HCT116 (cell line): Measurements from ENCODE around the gene CDK13. TPM values are rescaled to one million over a fixed set of nuclear protein-coding genes. Genes with fewer than 3 reads are reported as not detected.

Experiments used
- ATAC-seq: fragments of 200-7000 bp; cut with Tn5 transposase; 2 replicates; pipeline ENCODE4 v1.9.1; 2020; ENCODE audit warnings: mild to moderate bottlenecking, moderate library complexity
- BruUV-seq: library from RNA; stranded (reverse); fragments of 400-500 nt; replicated peaks from 2 replicates; lab custom pipeline; 2021; lab: Mats Ljungman, UMichigan
- CTCF ChIA-PET: fragments of 300-600 bp; sonication (Branson Sonifier 250); formaldehyde crosslinking; loops from one replicate; lab custom pipeline; 2021; ENCODE audit warnings: antibody characterized with exemption; lab: Charles Lee
- POLR2A ChIA-PET: fragments of 300-600, 350-600 bp; sonication (Branson Sonifier 250); formaldehyde crosslinking; loops from one replicate; lab custom pipeline; 2021; ENCODE audit warnings: antibody characterized with exemption; lab: Charles Lee
- RAD21 ChIA-PET, 2 experiments: fragments of 300-600 bp; sonication (Branson Sonifier 250); formaldehyde crosslinking; loops; one replicate each; lab custom pipeline; 2023; ENCODE audit warnings: low total read pairs in 2 of 2; ENCODE audit not compliant: uncharacterized antibody in 2 of 2, unreplicated experiment in 2 of 2, low non-redundant PET in 1 of 2; lab: Charles Lee
- DNase-seq: peaks from one replicate; pipeline ENCODE4 v3.0.0-alpha.2; 2010; ENCODE audit warnings: low read depth, low spot score
- H2AFZ ChIP-seq: fragments of 200-600 bp; shearing (Covaris generic), sonication (generic); 2 replicates; pipeline ENCODE4 v1.6.1; 2017; ENCODE audit warnings: low read depth, mixed run types, mixed read lengths, antibody characterized with exemption, low read length; ENCODE audit not compliant: poor library complexity, severe bottlenecking
- H3K27ac ChIP-seq: 2 replicates; pipeline ENCODE4 v1.5.1; 2012; ENCODE audit warnings: low read depth, low read length
- H3K27me3 ChIP-seq: fragments of 200-600 bp; sonication (generic); 2 replicates; pipeline ENCODE4 v1.6.1; 2016; ENCODE audit warnings: mixed run types, low read length, mixed read lengths; ENCODE audit not compliant: insufficient read depth
- H3K36me3 ChIP-seq, 2 experiments: fragments of 200-500 bp in 1 of 2; fragments of 200-600 bp in 1 of 2; sonication (Bioruptor generic) in 1 of 2; sonication (generic) in 1 of 2; 2 replicates each; pipeline versions ENCODE4 v1.5.1 to v1.6.1; 2014 to 2016; ENCODE audit warnings: low read length in 2 of 2, inconsistent platforms in 1 of 2, mixed read lengths in 1 of 2, mixed run types in 1 of 2; ENCODE audit not compliant: insufficient read depth in 2 of 2, control insufficient read depth in 1 of 2
- H3K4me1 ChIP-seq, 2 experiments: fragments of 200-600 bp in 1 of 2; sonication (generic) in 1 of 2; 2 replicates each; pipeline versions ENCODE4 v1.5.1 to v1.6.1; 2012 to 2017; ENCODE audit warnings: low read length in 2 of 2, inconsistent platforms in 1 of 2, mild to moderate bottlenecking in 1 of 2, mixed read lengths in 1 of 2, mixed run types in 1 of 2, moderate library complexity in 1 of 2; ENCODE audit not compliant: insufficient read depth in 2 of 2, control insufficient read depth in 1 of 2
- H3K4me2 ChIP-seq: fragments of 200-600 bp; sonication (generic); 2 replicates; pipeline ENCODE4 v1.6.1; 2017; ENCODE audit warnings: mixed run types, low read length, mixed read lengths
- H3K4me3 ChIP-seq, 2 experiments: fragments of 200-600 bp in 1 of 2; sonication (generic) in 1 of 2; replicated peaks in 1 of 2; 2 replicates each; pipeline ENCODE4 v1.5.1; 2011 to 2016; ENCODE audit warnings: low read length in 2 of 2, control low read depth in 1 of 2, low read depth in 1 of 2, mild to moderate bottlenecking in 1 of 2, mixed read lengths in 1 of 2, mixed run types in 1 of 2
- H3K79me2 ChIP-seq: fragments of 200-600 bp; sonication (generic); 2 replicates; pipeline ENCODE4 v1.6.1; 2017; ENCODE audit warnings: mild to moderate bottlenecking, mixed run types, low read length, moderate library complexity, mixed read lengths; ENCODE audit not compliant: insufficient read depth
- H3K9ac ChIP-seq: fragments of 200-600 bp; sonication (generic); 2 replicates; pipeline ENCODE4 v1.6.1; 2016; ENCODE audit warnings: low read length, mixed read lengths
- H3K9me2 ChIP-seq: fragments of 200-600 bp; sonication (generic), shearing (Covaris generic); 2 replicates; pipeline ENCODE4 v1.6.1; 2017; ENCODE audit warnings: mixed run types, mild to moderate bottlenecking, moderate library complexity; ENCODE audit not compliant: insufficient read depth
- H3K9me3 ChIP-seq, 2 experiments: fragments of 200-500 bp in 1 of 2; fragments of 200-600 bp in 1 of 2; sonication (Bioruptor generic) in 1 of 2; sonication (generic) in 1 of 2; 2 replicates each; pipeline ENCODE4 v1.6.1; 2014 to 2017; ENCODE audit warnings: low read length in 2 of 2, mixed read lengths in 2 of 2, inconsistent platforms in 1 of 2, low read depth in 1 of 2, mild to moderate bottlenecking in 1 of 2, mixed run types in 1 of 2, moderate library complexity in 1 of 2; ENCODE audit not compliant: control insufficient read depth in 1 of 2, insufficient read depth in 1 of 2
- H4K20me1 ChIP-seq: fragments of 200-600 bp; sonication (generic), shearing (Covaris generic); 2 replicates; pipeline ENCODE4 v1.6.1; 2017; ENCODE audit warnings: mixed run types, mild to moderate bottlenecking, moderate library complexity; ENCODE audit not compliant: insufficient read depth
- EZH2phosphoT487 ChIP-seq: fragments of 200-600 bp; IDR thresholded peaks from 2 replicates; pipeline ENCODE4 v1.6.1; 2018; ENCODE audit warnings: antibody characterized with exemption, borderline replicate concordance
- POLR2AphosphoS5 ChIP-seq: IDR thresholded peaks from 2 replicates; pipeline ENCODE4 v1.6.1; 2011; ENCODE audit warnings: mild to moderate bottlenecking, low read depth, low read length, moderate library complexity
- SRF ChIP-seq: IDR thresholded peaks from 2 replicates; pipeline ENCODE4 v1.6.1; 2012; ENCODE audit warnings: low read depth
- YY1 ChIP-seq: IDR thresholded peaks from 2 replicates; pipeline ENCODE4 v1.6.1; 2011; ENCODE audit warnings: low read length, low read depth, moderate library complexity, mild to moderate bottlenecking; ENCODE audit not compliant: insufficient replicate concordance; ENCODE audit errors: extremely low read depth
- ZFX ChIP-seq: fragments of 450-650 bp; IDR thresholded peaks from 2 replicates; pipeline ENCODE4 v1.6.1; 2017
- intact Hi-C: fragments of 100-400 bp; cut with micrococcal nuclease; formaldehyde crosslinking; loops from 2 replicates; pipeline ENCODE4 v1.10.0; 2022
- total RNA-seq: library from RNA; stranded (reverse); gene quantifications from one replicate; pipeline ENCODE4 v1.2.1, GENCODE V29; 2021; ENCODE audit not compliant: unreplicated experiment
- TF ChIP-seq, protein P1 (sequence below): IDR thresholded peaks from 2 replicates; pipeline ENCODE4 v1.6.1; 2012; ENCODE audit warnings: low read depth

The CDK13 gene
- total RNA-seq, 1 experiment from 2014 or later: 28.8 TPM

DNA sequence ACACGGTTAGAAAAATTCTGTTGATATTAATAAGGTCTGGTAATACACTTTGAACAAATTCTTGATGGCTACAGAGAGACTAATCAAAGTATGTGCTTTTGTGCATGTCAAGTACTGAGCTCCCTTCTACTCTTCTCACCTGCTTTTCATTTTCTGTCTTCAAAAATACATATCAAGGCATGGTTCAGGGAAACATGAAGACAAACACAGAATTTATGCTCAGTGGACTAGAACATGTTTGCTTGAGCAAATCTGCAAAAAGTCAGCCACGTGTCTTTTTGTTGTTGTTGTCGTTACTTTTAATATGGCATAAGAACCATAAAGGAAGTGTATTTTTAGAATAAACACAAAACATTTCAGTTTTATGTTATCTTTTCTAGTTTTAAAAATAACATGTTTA is 21.9 kb downstream of the CDK13 start (continued):
- TF ChIP-seq, protein P1, sequence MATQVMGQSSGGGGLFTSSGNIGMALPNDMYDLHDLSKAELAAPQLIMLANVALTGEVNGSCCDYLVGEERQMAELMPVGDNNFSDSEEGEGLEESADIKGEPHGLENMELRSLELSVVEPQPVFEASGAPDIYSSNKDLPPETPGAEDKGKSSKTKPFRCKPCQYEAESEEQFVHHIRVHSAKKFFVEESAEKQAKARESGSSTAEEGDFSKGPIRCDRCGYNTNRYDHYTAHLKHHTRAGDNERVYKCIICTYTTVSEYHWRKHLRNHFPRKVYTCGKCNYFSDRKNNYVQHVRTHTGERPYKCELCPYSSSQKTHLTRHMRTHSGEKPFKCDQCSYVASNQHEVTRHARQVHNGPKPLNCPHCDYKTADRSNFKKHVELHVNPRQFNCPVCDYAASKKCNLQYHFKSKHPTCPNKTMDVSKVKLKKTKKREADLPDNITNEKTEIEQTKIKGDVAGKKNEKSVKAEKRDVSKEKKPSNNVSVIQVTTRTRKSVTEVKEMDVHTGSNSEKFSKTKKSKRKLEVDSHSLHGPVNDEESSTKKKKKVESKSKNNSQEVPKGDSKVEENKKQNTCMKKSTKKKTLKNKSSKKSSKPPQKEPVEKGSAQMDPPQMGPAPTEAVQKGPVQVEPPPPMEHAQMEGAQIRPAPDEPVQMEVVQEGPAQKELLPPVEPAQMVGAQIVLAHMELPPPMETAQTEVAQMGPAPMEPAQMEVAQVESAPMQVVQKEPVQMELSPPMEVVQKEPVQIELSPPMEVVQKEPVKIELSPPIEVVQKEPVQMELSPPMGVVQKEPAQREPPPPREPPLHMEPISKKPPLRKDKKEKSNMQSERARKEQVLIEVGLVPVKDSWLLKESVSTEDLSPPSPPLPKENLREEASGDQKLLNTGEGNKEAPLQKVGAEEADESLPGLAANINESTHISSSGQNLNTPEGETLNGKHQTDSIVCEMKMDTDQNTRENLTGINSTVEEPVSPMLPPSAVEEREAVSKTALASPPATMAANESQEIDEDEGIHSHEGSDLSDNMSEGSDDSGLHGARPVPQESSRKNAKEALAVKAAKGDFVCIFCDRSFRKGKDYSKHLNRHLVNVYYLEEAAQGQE: no peak
- TF ChIP-seq SRF (no peak), ZFX (no peak)

DNA sequence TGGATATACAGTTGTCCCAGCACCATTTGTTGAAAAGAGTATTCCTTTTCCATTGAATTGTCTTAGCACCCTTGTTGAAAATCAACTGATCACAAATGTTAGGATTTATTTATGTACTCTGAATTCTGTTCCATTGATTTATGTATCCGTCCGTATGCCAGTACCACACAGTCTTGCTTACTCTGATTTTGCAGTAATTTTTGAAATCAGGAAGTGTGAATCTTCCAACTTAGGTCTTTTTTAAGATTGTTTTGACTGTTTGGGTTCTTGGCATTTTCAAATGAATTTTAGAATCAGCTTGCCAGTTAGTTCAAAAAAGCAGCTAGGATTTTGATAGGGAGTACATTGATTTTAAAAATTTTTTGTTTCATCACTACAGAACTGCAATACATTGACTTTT is 23.7 kb downstream of the CDK13 start:
- TF ChIP-seq YY1: no peak
- TF ChIP-seq POLR2AphosphoS5: no peak
- TF ChIP-seq EZH2phosphoT487: no peak
- TF ChIP-seq, protein P1: no peak
- no peak overlapping the region for H3K27ac ChIP-seq
- intact Hi-C loops: no loop called here
- H3K9ac ChIP-seq: no peak overlapping the region
- H3K4me2 ChIP-seq: no peak overlapping the region
- H3K4me3 ChIP-seq: no peak overlapping the region
- no peak for DNase-seq
- BruUV-seq: no TSS peak
- peaks cover 0 to 7% of the 10 kb centered on the region in 2 experiments; a peak in 1 of 4 replicates for H3K4me1 ChIP-seq
- H4K20me1 ChIP-seq: peaks cover 8% of the 10 kb centered on the region; the same call in 1 of the 2 replicates
- CTCF ChIA-PET: no interaction called here
- no peaks in the 10 kb centered on the region for H3K36me3 ChIP-seq
- no peaks in the 10 kb centered on the region for H3K9me2 ChIP-seq
- no peaks in the 10 kb centered on the region for H3K9me3 ChIP-seq
- H3K27me3 ChIP-seq: no peaks in the 10 kb centered on the region
- no peak overlapping the region for H2AFZ ChIP-seq
- peaks cover 98% of the 10 kb centered on the region for H3K79me2 ChIP-seq
- RAD21 ChIA-PET: no interaction called here
- POLR2A ChIA-PET: no interaction called here
- no peak for ATAC-seq
